ENCODE results near the gene ANKRD33B.

Gene ANKRD33B

GRCh38 chr5:10679336-10679988 lies 115.6 kb downstream of the ANKRD33B start:
- FAIRE-seq, result no peak

GRCh38 chr5:10680876-10681481 lies 117.1 kb downstream of the ANKRD33B start:
- FAIRE-seq, result no peak

GRCh38 chr5:10681731-10682679 lies 118.1 kb downstream of the ANKRD33B start:
- FAIRE-seq, result no peak

- FAIRE-seq, result no peak
Measured at GRCh38 chr5:10682801-10683525, 119.1 kb downstream of the ANKRD33B start.

- no peak for FAIRE-seq
Measured at GRCh38 chr5:10684303-10685086, 120.6 kb downstream of the ANKRD33B start.

GRCh38 chr5:10685115-10685521 lies 121.2 kb downstream of the ANKRD33B start:
- FAIRE-seq, result no peak

- no peak for FAIRE-seq
Measured at GRCh38 chr5:10686890-10687289, 123.0 kb downstream of the ANKRD33B start.

- FAIRE-seq, result no peak
Measured at GRCh38 chr5:10688651-10689171, 124.8 kb downstream of the ANKRD33B start.

- no peak for FAIRE-seq
Measured at GRCh38 chr5:10689391-10690081, 125.7 kb downstream of the ANKRD33B start.

GRCh38 chr5:10690460-10691440 lies 126.9 kb downstream of the ANKRD33B start:
- FAIRE-seq, result no peak

GRCh38 chr5:10691826-10692785 lies 128.2 kb downstream of the ANKRD33B start:
- no peak for FAIRE-seq

- no peak for FAIRE-seq
Measured at GRCh38 chr5:10695055-10695649, 131.3 kb downstream of the ANKRD33B start.

- no peak for FAIRE-seq
Measured at GRCh38 chr5:10695759-10696543, 132.1 kb downstream of the ANKRD33B start.

- no peak for FAIRE-seq
Measured at GRCh38 chr5:10699281-10699874, 135.5 kb downstream of the ANKRD33B start.

GRCh38 chr5:10699987-10700386 lies 136.1 kb downstream of the ANKRD33B start:
- no peak for FAIRE-seq

- no peak for FAIRE-seq
Measured at GRCh38 chr5:10700516-10700915, 136.6 kb downstream of the ANKRD33B start.

- FAIRE-seq, result no peak
Measured at GRCh38 chr5:10701567-10702039, 137.7 kb downstream of the ANKRD33B start.
